HCT116 (cell line): ENCODE results near the gene PRR29. TPM values are rescaled to one million over a fixed set of nuclear protein-coding genes. Genes with fewer than 3 reads are reported as not detected.

Experiments used
- ATAC-seq: fragments of 200-7000 bp; cut with Tn5 transposase; 2 replicates; pipeline ENCODE4 v1.9.1; 2020; ENCODE audit warnings: mild to moderate bottlenecking, moderate library complexity
- BruUV-seq: library from RNA; stranded (reverse); fragments of 400-500 nt; replicated peaks from 2 replicates; lab custom pipeline; 2021; lab: Mats Ljungman, UMichigan
- CTCF ChIA-PET: fragments of 300-600 bp; sonication (Branson Sonifier 250); formaldehyde crosslinking; loops from one replicate; lab custom pipeline; 2021; ENCODE audit warnings: antibody characterized with exemption; lab: Charles Lee
- POLR2A ChIA-PET: fragments of 300-600, 350-600 bp; sonication (Branson Sonifier 250); formaldehyde crosslinking; loops from one replicate; lab custom pipeline; 2021; ENCODE audit warnings: antibody characterized with exemption; lab: Charles Lee
- RAD21 ChIA-PET, 2 experiments: fragments of 300-600 bp; sonication (Branson Sonifier 250); formaldehyde crosslinking; loops; one replicate each; lab custom pipeline; 2023; ENCODE audit warnings: low total read pairs in 2 of 2; ENCODE audit not compliant: uncharacterized antibody in 2 of 2, unreplicated experiment in 2 of 2, low non-redundant PET in 1 of 2; lab: Charles Lee
- DNase-seq: peaks from one replicate; pipeline ENCODE4 v3.0.0-alpha.2; 2010; ENCODE audit warnings: low read depth, low spot score
- H2AFZ ChIP-seq: fragments of 200-600 bp; shearing (Covaris generic), sonication (generic); 2 replicates; pipeline ENCODE4 v1.6.1; 2017; ENCODE audit warnings: low read depth, mixed run types, mixed read lengths, antibody characterized with exemption, low read length; ENCODE audit not compliant: poor library complexity, severe bottlenecking
- H3K27ac ChIP-seq: 2 replicates; pipeline ENCODE4 v1.5.1; 2012; ENCODE audit warnings: low read depth, low read length
- H3K27me3 ChIP-seq: fragments of 200-600 bp; sonication (generic); 2 replicates; pipeline ENCODE4 v1.6.1; 2016; ENCODE audit warnings: mixed run types, low read length, mixed read lengths; ENCODE audit not compliant: insufficient read depth
- H3K36me3 ChIP-seq, 2 experiments: fragments of 200-500 bp in 1 of 2; fragments of 200-600 bp in 1 of 2; sonication (Bioruptor generic) in 1 of 2; sonication (generic) in 1 of 2; 2 replicates each; pipeline versions ENCODE4 v1.5.1 to v1.6.1; 2014 to 2016; ENCODE audit warnings: low read length in 2 of 2, inconsistent platforms in 1 of 2, mixed read lengths in 1 of 2, mixed run types in 1 of 2; ENCODE audit not compliant: insufficient read depth in 2 of 2, control insufficient read depth in 1 of 2
- H3K4me1 ChIP-seq, 2 experiments: fragments of 200-600 bp in 1 of 2; sonication (generic) in 1 of 2; 2 replicates each; pipeline versions ENCODE4 v1.5.1 to v1.6.1; 2012 to 2017; ENCODE audit warnings: low read length in 2 of 2, inconsistent platforms in 1 of 2, mild to moderate bottlenecking in 1 of 2, mixed read lengths in 1 of 2, mixed run types in 1 of 2, moderate library complexity in 1 of 2; ENCODE audit not compliant: insufficient read depth in 2 of 2, control insufficient read depth in 1 of 2
- H3K4me2 ChIP-seq: fragments of 200-600 bp; sonication (generic); 2 replicates; pipeline ENCODE4 v1.6.1; 2017; ENCODE audit warnings: mixed run types, low read length, mixed read lengths
- H3K4me3 ChIP-seq, 2 experiments: fragments of 200-600 bp in 1 of 2; sonication (generic) in 1 of 2; replicated peaks in 1 of 2; 2 replicates each; pipeline ENCODE4 v1.5.1; 2011 to 2016; ENCODE audit warnings: low read length in 2 of 2, control low read depth in 1 of 2, low read depth in 1 of 2, mild to moderate bottlenecking in 1 of 2, mixed read lengths in 1 of 2, mixed run types in 1 of 2
- H3K79me2 ChIP-seq: fragments of 200-600 bp; sonication (generic); 2 replicates; pipeline ENCODE4 v1.6.1; 2017; ENCODE audit warnings: mild to moderate bottlenecking, mixed run types, low read length, moderate library complexity, mixed read lengths; ENCODE audit not compliant: insufficient read depth
- H3K9ac ChIP-seq: fragments of 200-600 bp; sonication (generic); 2 replicates; pipeline ENCODE4 v1.6.1; 2016; ENCODE audit warnings: low read length, mixed read lengths
- H3K9me2 ChIP-seq: fragments of 200-600 bp; sonication (generic), shearing (Covaris generic); 2 replicates; pipeline ENCODE4 v1.6.1; 2017; ENCODE audit warnings: mixed run types, mild to moderate bottlenecking, moderate library complexity; ENCODE audit not compliant: insufficient read depth
- H3K9me3 ChIP-seq, 2 experiments: fragments of 200-500 bp in 1 of 2; fragments of 200-600 bp in 1 of 2; sonication (Bioruptor generic) in 1 of 2; sonication (generic) in 1 of 2; 2 replicates each; pipeline ENCODE4 v1.6.1; 2014 to 2017; ENCODE audit warnings: low read length in 2 of 2, mixed read lengths in 2 of 2, inconsistent platforms in 1 of 2, low read depth in 1 of 2, mild to moderate bottlenecking in 1 of 2, mixed run types in 1 of 2, moderate library complexity in 1 of 2; ENCODE audit not compliant: control insufficient read depth in 1 of 2, insufficient read depth in 1 of 2
- H4K20me1 ChIP-seq: fragments of 200-600 bp; sonication (generic), shearing (Covaris generic); 2 replicates; pipeline ENCODE4 v1.6.1; 2017; ENCODE audit warnings: mixed run types, mild to moderate bottlenecking, moderate library complexity; ENCODE audit not compliant: insufficient read depth
- RAD21 ChIP-seq: IDR thresholded peaks from 2 replicates; pipeline ENCODE4 v1.6.1; 2012; ENCODE audit warnings: low read depth, mild to moderate bottlenecking
- ZFX ChIP-seq: fragments of 450-650 bp; IDR thresholded peaks from 2 replicates; pipeline ENCODE4 v1.6.1; 2017
- intact Hi-C: fragments of 100-400 bp; cut with micrococcal nuclease; formaldehyde crosslinking; loops from 2 replicates; pipeline ENCODE4 v1.10.0; 2022
- total RNA-seq: library from RNA; stranded (reverse); gene quantifications from one replicate; pipeline ENCODE4 v1.2.1, GENCODE V29; 2021; ENCODE audit not compliant: unreplicated experiment
- TF ChIP-seq, protein P1 (sequence below), 3 experiments: fragments of 200-600 bp in 1 of 3; sonication (generic) in 1 of 3; IDR thresholded peaks in 2 of 3; conservative IDR thresholded peaks in 1 of 3; 2 replicates each; pipeline ENCODE4 v1.5.1; 2012 to 2017; ENCODE audit warnings: low read depth in 2 of 3, low read length in 2 of 3, antibody characterized with exemption in 1 of 3, borderline replicate concordance in 1 of 3, control low read depth in 1 of 3, mild to moderate bottlenecking in 1 of 3, mixed read lengths in 1 of 3, mixed run types in 1 of 3, moderate library complexity in 1 of 3; ENCODE audit not compliant: insufficient read depth in 1 of 3

PRR29 gene
- total RNA-seq, 1 experiment from 2014 or later: not detected

DNA sequence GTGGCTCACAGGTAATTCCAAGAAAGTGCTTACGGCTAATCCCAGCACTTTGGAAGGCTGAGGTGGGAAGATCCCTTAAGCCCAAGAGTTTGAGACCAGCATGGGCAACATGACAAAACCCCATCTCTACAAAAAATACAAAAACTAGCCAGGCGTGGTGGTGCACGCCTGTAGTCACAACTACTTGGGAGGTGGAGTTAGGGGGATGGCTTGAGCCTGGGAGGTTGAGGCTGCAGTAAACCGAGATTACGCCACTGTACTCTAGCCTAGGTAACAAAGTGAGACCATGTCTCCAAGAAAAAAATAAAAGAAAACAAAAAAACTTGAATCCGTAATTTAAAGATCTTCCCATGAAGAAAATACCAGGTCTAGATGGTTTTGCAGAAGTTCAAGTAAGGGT is 17.3 kb downstream of the PRR29 start:
- H2AFZ ChIP-seq: no peak overlapping the region
- no peaks in the 10 kb centered on the region for H4K20me1 ChIP-seq
- RAD21 ChIA-PET: no interaction called here
- no peaks in the 10 kb centered on the region for H3K36me3 ChIP-seq
- CTCF ChIA-PET: no interaction called here
- no peak overlapping the region for H3K4me3 ChIP-seq
- POLR2A ChIA-PET: no interaction called here
- no peak overlapping the region for H3K27ac ChIP-seq
- no peaks in the 10 kb centered on the region for H3K9me2 ChIP-seq
- intact Hi-C loops: loop anchor here (10.0 kb wide), 1 partner anchor 609 kb away; no protein-coding TSS in a partner anchor
- H3K9me3 ChIP-seq: no peaks in the 10 kb centered on the region
- no TSS peak for BruUV-seq
- no peak for DNase-seq
- no peak overlapping the region for H3K4me2 ChIP-seq
- H3K9ac ChIP-seq: no peak overlapping the region
- ATAC-seq: no peak
- no peaks in the 10 kb centered on the region for H3K27me3 ChIP-seq
- no peaks in the 10 kb centered on the region for H3K4me1 ChIP-seq
- TF ChIP-seq, protein P1, sequence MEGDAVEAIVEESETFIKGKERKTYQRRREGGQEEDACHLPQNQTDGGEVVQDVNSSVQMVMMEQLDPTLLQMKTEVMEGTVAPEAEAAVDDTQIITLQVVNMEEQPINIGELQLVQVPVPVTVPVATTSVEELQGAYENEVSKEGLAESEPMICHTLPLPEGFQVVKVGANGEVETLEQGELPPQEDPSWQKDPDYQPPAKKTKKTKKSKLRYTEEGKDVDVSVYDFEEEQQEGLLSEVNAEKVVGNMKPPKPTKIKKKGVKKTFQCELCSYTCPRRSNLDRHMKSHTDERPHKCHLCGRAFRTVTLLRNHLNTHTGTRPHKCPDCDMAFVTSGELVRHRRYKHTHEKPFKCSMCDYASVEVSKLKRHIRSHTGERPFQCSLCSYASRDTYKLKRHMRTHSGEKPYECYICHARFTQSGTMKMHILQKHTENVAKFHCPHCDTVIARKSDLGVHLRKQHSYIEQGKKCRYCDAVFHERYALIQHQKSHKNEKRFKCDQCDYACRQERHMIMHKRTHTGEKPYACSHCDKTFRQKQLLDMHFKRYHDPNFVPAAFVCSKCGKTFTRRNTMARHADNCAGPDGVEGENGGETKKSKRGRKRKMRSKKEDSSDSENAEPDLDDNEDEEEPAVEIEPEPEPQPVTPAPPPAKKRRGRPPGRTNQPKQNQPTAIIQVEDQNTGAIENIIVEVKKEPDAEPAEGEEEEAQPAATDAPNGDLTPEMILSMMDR (IDR thresholded peaks at IDR 0.05 in 2 of 3, conservative IDR thresholded peaks at IDR 0.05 in 1 of 3; ENCODE audit: borderline replicate concordance in 1 of 3, insufficient read depth in 1 of 3, low read depth in 2 of 3, low read length in 2 of 3): no peak
- H3K79me2 ChIP-seq: no peaks in the 10 kb centered on the region

DNA sequence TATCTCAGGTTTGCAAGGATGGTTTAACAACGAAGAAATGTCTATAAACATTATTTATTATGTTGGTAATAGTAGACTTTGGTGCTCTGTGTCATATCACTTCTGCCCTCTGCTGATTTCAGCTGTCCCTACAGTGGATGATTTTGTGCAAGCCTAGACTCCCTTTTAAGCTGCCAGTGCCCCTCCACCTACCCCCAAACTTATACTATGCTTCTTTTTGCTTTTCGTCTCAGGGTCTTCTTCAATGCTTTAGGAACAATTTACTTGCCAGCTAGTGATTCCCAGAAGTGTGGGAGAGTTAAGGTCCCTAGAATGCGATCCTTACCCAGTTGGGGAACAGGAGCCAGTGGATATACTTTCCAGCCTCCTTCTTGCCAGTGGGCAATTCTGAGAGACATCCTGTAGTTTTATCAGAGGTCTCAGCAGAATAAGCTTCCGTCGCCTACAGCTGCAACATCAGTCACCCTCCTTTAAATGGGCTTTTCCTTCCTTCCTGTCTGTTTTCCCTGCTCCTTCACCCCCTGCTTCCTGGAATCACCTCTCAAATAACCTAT is 18.2 kb downstream of the PRR29 start:
- Histone ChIP-seq H3K9me2 (no peaks in the 10 kb centered on the region), H3K4me1 (no peaks in the 10 kb centered on the region)
- TF ChIP-seq, protein P1 (IDR thresholded peaks at IDR 0.05 in 2 of 3, conservative IDR thresholded peaks at IDR 0.05 in 1 of 3; ENCODE audit: borderline replicate concordance in 1 of 3, insufficient read depth in 1 of 3, low read depth in 2 of 3, low read length in 2 of 3): peak; percentile 16 to 39 (median 34); a peak in 4 of 6 replicates
- TF ChIP-seq ZFX: no peak
- TF ChIP-seq RAD21: peak; percentile 56
- TF ChIP-seq, all 23 proteins: peak for 2
- H3K9me3 ChIP-seq: no peaks in the 10 kb centered on the region
- peak overlapping the region; percentile 59 for H2AFZ ChIP-seq
- no TSS peak for BruUV-seq
- H4K20me1 ChIP-seq: no peaks in the 10 kb centered on the region
- H3K4me3 ChIP-seq: no peak overlapping the region
- H3K79me2 ChIP-seq: no peaks in the 10 kb centered on the region
- H3K27ac ChIP-seq: no peak overlapping the region
- no peak for DNase-seq
- intact Hi-C loops: loop anchor here (2.0 to 10.0 kb wide), 2 partner anchors 98 to 608 kb away; partner anchors contain the start of gene GH1
- peak; percentile 80 for ATAC-seq
- ChIA-PET POLR2A (interaction anchor here (0.5 kb wide), 1 partner anchor 55 kb away, joined by 4 read pairs; no protein-coding TSS in a partner anchor), RAD21 (interaction anchor here (0.6 to 1.9 kb wide), 3 partner anchors 97 to 394 kb away, joined by 3 to 6 read pairs (median 5); partner anchors contain the start of gene MAP3K3 (in 1 of the 2)), CTCF (interaction anchor here (0.9 to 3.2 kb wide), 8 partner anchors 9 to 128 kb away, joined by 3 to 32 read pairs (median 8); partner anchors contain the start of gene GH1)
- H3K27me3 ChIP-seq: no peaks in the 10 kb centered on the region
- H3K4me2 ChIP-seq: no peak overlapping the region
- H3K9ac ChIP-seq: no peak overlapping the region
- no peaks in the 10 kb centered on the region for H3K36me3 ChIP-seq
